Muscle of arm (tissue), 12 donors: Measurements from ENCODE around the gene CSRNP3. TPM values are rescaled to one million over a fixed set of nuclear protein-coding genes. Genes with fewer than 3 reads are reported as not detected.
A peak's percentile ranks its signal among the peaks of the same experiment; 100 is the strongest.
"Not testable (repeated sequence)": the region's sequence is repeated elsewhere in the genome, so short reads cannot be mapped to it uniquely, and the experiment has no call there.

Experiments used
- DNase-seq: peaks from one replicate; pipeline ENCODE4 v3.0.0-alpha.2; 2013
- polyA plus RNA-seq, 12 donors: library from polyadenylated mRNA; unstranded; fragments of 120-200 nt; gene quantifications; one replicate each; pipeline ENCODE4 v1.2.1, GENCODE V29; 2013; ENCODE audit not compliant: insufficient read length in 12 of 12

The CSRNP3 gene
- polyA plus RNA-seq, 12 donors: 7.7 to 17.3 (median 12.2) TPM; not detected in 1

DNA sequence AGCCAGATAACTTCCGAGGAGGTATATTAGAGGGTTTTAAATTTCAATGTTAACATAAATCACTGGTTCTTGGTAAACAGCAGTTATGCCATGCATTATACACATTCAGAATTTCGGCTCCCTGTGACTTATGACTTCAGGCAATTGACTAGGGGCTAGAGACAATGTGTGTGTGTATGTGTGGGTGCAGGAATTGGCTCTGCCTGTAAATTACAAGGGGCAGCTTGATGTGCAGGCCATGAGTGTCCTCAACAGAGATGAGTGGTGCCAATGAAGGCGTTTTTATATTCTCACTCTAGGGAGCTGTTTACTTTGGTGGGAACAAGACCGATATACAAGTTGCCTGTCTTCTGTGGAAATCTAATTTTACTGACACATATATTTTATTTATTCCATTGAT, 161.6 kb downstream of the CSRNP3 start:
- DNase-seq: no peak

DNA sequence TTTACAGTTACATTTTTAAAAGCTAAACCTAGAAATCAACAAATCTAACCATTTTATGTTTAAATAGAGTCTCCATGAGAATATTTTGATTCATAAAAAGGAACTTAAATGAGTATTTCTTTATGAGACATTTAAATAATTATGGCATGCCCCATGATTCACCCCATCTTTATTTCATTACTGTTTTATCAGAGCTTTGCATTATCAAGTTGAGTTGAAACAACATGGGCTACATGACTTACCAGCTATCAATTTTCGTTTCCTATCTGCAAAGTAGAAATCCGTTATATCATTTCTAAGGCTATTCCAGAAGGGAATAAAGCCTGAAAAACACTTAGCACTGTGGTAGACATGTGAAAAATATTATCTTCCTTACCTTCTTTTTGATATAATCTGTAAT, 163.1 kb downstream of the CSRNP3 start:
- DNase-seq: no peak

DNA sequence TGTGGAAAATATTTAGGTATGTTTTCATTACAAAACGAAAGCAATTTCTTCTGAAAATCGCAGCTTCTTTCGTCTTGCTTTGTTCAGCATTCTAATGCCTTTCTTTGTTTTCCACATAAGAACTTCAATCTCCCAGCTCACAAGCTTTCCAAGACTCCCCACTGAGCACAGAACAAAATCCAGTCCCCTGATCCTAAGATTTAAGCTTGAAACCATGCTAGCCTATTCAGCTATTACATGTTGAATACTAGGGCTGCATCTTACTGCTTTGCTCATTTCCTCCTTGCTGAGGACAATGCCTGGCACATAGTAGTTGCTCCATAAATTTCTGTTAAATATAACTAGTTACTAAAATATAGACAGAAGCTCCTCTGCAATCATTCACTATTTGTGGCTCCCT, 163.9 kb downstream of the CSRNP3 start:
- DNase-seq: no peak

DNA sequence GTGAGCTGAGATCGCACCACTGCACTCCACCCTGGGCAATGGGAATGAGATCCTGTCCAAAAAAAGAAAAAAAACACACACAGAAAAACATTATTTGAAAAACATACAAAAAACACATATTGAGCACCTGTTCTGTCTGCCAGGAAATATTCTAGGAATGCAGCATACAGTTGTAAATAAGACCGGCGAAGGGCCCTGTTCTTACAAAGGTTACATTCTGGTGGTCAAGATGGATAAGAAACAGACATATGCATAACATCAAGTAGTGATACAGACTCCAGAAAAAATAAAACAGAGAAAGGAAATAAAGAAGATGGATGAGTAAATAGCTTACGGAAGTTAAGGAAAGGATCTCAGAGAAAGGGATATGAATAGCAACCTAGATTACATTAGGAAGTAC, 164.8 kb downstream of the CSRNP3 start:
- no peak for DNase-seq

DNA sequence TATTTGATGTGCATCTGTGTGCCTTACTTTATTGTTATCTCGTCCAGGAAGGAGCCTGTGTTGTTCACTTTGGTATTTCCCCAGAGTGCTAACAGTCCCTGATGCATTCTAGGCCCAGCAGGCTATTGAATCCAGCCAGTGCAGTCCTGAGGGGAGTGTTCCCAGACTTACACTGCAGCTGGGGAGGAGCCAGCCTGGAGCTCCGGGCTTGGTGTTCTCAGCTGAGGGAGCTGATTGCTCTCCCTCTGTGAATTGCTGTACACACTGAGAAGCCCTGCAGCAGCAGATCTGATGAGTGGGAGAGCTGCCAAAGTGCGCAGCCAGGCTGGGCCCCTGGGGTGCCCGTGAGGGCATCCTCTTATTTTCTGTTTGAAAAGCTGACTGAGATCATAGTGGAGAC, 165.4 kb downstream of the CSRNP3 start:
- no peak for DNase-seq

DNA sequence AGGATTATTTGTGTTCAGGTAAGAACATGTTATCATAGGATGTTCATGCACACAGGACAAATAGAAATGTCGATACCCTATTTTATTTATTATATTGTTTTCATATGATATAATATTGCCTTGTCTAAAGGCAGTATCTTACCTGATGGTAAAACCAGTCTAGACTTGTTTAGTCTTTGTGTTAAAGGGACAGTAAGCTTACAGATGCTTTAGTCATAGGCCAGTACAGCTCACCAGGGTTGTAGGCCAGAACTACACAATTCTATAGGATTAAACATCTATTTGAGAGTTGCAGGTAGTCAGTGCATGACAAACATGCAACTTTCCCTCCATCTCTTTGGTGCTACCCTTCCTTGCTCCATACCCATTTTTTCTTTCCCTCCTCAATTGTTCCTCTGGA, 166.0 kb downstream of the CSRNP3 start:
- no peak for DNase-seq

DNA sequence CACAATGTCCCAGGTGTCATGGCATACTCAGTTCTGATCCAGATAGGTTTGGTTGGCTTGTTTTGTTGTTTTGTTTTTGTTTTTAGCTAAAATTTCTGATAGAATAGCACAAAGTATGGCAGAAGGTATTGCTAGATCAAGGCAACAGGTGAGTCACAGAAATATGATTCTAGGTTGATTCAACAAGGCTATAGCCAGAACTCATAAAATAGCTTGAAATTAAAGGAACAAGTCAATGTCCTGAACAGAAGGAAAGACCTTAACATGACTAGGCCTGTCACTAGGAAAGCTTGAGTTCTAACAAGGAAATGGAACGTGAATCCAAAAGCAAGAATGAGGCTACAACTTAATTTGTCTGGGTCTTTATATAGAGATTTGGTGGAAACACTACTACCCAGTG, 167.5 kb downstream of the CSRNP3 start:
- DNase-seq: no peak

DNA sequence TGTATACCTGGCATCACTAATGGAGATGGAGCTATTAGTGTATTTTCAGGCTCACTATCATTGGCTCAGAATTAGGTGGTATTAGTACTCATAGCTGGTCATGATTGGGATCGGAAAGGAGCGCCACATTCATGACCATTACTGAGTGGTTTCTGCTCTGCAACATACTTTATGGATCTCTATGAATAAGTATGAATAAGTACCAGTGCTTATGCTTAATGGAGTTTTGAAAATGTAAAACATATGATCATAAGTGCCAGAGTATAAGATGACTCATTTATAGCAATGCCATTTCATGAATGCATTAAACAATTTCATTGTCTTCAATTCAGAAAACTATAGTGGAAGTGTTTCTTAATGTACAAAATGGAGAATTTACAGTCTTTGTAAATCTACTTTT, 167.9 kb downstream of the CSRNP3 start:
- no peak for DNase-seq

DNA sequence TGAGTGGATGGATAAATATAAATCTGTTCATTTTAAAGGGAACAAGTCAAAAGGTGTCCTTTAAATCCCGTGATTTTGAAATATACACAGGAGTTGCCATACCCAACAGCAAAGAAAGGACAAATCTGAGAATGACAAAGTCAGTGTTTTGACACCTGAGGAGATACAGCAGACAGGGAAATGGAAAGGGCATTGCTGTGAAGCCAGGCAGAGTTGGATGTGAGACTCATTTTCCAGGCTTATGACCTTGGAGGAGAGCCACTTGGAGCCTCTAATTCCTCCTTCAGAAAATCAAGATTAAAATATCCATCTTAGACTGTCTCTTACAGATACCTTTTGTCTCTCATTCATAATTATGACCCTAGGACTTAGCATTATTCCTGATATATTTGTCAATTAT, 170.0 kb downstream of the CSRNP3 start:
- DNase-seq: no peak

DNA sequence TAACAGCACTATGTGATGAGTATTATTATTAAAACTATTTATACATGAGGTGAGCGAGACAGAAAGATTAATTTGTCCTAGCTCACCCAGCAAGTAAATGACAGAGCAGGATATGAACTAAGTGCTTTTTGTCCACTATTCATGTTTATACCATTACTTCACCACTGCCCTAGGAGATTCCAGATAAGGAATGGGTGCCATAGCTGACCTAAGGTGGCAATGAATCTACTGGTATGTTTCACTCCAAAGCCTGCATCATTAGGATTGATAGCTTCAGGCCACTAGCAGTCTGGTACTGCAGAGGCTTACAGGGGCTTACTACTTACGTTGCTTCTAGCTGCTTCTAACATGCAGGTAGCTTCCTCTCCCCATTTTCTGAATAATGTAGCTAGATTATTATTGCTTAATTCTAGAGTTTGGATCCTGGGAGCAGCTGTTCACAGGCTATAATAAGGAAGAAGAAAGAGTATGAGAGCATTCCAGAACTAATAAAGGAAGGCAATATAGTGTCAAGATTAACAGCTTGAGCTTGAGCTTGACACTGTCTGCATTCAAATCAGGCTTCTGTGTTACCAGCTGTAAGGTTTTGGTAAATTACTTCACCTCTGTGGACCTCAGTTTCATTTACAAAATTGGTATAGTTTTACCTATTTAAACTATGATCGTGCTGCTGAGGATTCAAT, 170.9 kb downstream of the CSRNP3 start:
- no peak for DNase-seq

DNA sequence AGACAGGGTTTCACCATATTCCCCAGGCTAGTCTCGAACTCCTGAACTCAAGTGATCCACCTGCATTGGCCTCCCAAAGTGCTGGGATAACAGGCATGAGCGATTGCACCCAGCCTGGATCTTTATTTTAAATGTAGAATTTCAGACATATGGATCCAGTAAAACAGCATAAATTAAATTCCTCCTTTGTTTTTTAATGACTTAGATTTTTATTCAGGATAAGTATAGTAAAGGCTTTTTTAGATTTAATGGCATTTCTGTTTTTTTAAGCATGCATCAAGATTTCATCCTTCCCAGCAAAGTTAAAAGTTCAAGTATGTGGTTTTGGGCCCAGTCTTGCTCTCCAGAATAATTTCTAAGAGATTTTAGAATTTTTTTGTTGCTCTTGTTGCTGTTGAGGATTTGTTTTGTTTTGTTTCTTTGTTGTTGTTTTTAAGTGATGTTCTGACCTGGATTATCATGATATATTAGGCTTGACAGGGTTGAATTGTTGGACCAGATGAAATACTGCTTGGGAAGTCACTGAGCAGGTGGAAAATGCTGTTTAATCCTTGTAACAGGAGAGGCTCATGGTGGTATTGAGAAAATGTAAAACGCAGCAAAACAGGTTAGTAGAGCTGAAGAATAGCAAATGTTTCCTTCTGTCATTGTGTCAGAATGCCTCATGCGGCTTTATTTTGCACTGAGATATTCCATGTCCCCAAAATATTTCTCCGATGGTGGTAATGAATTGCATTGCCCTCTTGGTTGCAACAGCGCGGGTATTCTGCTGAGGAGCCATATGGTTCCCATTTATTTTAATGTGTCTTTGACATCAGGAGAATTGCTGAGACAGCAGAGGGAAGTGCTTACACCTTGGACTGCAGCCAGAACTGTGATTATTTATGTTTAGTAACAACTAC, 176.7 kb downstream of the CSRNP3 start:
- DNase-seq: peak; percentile 44

DNA sequence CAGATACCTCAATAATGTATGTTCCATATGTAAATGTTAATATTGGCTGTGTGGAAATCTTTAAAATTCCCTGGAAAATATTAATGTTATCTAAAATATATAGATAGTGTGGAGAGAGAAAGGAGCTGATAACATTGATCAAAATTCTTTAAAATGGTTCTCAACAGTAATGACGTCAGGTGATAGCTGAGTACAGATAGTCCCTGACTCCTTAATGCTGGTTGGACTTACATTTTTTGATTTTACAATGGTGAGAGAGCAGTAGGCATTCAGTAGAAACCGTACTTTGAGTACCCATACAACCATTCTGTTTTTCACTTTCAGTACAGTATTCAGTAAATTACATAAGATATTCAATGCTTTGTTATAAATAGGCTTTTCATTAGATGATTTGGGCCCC, 177.9 kb downstream of the CSRNP3 start:
- DNase-seq: no peak

DNA sequence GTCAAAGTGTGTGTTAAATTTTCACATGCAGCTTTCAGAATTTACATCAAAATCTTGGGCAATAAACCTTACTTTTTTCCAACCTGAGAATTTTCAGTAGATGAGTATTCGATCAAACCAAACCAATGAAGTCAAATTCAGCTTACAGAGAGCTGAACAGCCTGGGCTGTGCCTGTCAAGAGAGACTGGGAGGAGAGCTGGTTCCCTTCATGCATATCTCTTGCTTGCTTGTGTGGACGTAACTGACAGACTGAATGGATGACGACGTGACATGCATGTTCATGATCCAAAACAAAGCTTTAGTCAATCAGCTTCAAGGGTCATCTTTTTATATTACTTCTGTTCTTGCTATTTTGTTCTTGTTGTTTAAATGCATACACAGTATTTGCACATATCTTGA, 179.3 kb downstream of the CSRNP3 start:
- no peak for DNase-seq

DNA sequence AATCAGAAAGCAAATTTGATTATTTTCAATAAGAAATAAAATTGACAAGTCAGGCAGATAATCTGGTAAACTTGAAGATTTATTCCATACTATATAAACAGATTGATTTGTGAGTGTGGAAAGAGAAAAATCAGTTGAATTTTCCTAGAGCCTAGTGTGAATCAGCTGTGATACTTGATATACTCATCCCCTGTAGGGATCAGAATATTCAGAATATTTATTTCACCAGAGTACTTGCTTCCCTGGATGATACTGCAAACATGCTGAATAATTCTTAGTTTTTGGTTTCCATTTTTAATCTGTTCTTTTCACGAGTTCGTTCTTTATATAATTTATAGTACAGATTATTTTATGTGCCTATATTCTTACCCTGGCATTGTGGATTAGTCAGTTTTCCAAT, 181.7 kb downstream of the CSRNP3 start:
- DNase-seq: no peak

DNA sequence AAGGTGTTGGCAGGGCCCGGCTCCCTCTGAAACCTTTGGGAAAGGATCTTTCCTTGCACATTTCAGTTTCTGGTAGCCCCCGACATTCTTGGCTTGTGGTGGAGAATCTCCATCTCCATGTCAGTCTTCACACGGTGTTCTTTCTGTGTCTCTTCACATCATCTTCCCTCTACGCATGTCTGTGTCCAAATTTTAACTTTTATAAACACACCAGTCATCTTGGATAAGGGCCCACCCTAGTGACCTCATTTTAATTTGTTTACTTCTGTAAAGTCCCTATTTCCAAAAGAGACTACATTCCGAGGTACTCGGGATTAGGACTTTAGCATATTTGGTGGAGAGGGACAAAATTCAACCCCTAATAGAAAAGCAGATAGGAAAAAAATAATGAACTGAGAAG, 186.2 kb downstream of the CSRNP3 start:
- DNase-seq: peak; percentile 10

DNA sequence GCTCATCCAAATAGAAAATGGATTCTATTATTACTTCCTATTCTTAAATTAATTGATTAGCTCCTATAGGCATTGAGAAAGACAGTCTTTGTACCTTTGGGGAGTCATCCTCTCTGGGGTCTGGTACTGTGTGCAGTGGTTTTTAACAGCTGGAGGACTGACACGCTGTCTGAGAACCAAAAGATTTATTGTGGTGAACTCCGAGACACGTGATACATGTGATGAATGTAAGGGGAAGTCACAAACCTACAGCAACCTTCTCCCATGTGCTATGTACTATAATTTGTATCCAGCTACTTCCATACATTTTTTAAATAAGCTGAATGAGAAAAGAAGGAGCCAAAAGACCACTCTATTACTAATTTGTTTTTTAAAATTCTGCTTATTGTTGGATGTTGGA, 190.9 kb downstream of the CSRNP3 start:
- no peak for DNase-seq

DNA sequence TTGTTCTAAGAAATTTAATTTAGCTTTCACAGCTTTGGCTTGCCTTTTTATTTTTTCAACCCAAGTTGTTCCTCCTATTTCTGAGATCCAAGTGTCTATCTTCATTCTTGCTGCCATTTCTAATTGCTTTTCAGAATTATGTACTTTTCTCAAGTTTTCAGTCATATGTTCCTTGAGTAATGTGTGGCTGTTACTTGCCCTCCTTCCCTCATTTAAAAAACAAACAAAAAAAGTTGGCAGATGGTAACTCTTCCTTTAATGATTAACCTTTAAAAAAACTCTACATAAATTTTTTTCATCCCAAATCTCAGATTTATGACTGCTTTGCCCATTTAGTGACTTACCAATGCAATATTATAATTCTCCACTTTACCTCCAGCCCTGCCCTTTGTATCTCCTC, 193.2 kb downstream of the CSRNP3 start:
- no peak for DNase-seq

DNA sequence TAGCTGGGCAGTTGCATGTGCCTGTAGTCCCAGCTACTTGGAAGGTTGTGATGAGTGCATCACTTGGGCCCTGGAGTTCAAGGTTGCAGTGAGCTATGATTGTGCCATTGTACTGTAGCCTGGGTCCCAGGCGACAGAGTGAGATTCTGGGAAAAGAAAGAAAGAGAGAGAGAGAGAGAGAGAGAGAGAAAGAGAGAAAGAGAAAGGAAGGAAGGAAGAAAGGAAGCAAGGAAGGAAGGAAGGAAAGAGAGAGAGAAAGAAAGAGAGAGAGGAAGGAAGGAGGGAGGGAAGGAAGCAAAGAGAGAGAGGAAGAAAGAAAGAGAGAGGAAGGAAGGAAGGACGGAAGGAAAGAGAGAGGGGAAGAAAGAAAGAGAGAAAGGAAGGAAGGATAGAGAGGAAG, 196.1 kb downstream of the CSRNP3 start:
- no peak for DNase-seq

DNA sequence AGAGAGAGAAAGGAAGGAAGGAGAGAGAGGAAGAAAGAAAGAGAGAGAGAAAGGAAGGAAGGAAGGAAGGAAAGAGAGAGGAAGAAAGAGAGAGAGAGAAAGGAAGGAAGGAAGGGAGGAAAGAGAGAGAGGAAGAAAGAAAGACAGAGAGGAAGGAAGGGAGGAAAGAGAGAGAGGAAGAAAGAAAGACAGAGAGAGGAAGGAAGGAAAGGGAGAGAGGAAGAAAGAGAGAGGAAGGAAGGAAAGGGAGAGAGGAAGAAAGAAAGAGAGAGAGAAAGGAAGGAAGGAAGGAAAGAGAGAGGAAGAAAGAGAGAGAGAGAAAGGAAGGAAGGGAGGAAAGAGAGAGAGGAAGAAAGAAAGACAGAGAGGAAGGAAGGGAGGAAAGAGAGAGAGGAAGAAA, 196.6 kb downstream of the CSRNP3 start:
- DNase-seq: not testable (repeated sequence)

DNA sequence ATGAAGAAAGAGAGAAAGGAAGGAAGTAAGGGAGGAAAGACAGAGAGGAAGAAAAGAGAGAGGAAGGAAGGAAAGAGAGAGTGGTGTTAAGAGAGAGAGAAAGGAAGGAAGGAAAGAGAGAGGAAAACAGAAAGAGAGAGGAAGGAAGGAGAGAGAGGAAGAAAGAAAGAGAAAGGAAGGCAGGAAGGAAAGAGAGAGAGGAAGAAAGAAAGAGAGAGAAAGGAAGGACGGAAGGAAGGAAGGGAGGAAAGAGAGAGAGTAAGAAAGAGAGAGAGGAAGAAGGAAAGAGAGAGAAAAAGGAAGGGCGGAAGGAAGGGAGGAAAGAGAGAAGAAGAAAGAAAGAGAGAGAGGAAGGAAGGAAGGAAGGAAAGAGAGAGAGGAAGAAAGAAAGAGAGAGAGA, 197.1 kb downstream of the CSRNP3 start:
- DNase-seq: no peak

DNA sequence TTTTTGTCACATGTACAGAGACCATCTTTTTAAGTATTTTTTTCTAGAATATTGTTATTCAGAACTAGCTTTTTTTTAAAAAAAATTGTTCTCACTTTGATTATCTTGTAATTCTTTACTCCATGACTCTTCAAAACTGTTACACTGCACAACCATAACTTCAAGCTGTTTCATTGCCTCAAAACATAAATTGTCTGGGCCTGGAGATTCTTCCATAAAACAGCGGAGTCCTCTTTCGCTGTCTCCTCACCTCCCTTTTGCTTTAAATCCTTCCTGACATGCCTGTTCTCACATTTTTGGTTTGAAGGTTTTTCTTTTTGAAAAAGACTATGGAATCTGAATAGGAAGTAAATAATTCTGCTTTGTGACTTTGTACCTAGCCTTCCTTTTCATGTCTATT, 197.9 kb downstream of the CSRNP3 start:
- DNase-seq: no peak

DNA sequence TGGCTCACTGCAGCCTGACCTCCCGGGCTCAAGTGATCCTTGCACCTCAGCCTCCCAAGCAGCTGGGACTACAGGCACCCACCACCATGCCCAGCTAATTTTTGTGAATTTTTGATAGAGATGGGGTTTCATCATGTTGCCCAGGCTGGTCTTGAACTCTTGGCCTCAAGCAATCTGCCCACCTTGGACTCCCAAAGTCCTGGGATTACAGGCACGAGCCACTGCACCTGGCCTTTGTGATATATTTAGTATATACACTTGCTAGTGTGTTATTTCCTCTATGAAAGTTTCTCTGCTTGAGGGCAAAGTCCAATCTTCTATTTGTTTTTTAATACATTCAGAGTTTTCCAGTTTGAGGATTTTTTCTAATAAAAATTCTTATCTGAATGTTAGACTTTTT, 205.3 kb downstream of the CSRNP3 start:
- no peak for DNase-seq

DNA sequence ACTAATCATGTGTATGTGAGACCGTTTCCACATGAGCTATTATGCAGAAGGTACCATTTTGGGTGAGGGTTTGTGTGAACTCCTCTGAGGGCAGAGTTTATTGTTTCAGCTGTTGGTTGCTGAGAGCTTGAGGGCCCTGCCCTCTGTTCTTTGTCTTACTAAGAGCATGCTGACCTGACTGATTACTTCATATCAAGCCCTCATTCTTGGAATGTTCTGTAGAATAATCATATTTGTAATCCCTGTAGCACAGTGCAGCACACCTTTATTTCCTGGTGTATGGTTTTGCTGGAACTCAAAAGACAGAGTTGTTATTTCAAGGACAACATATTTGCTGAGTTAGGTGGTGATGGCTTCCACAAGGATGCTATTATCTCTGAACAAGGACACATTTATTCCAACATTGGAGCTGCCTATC, 206.1 kb downstream of the CSRNP3 start:
- no peak for DNase-seq

DNA sequence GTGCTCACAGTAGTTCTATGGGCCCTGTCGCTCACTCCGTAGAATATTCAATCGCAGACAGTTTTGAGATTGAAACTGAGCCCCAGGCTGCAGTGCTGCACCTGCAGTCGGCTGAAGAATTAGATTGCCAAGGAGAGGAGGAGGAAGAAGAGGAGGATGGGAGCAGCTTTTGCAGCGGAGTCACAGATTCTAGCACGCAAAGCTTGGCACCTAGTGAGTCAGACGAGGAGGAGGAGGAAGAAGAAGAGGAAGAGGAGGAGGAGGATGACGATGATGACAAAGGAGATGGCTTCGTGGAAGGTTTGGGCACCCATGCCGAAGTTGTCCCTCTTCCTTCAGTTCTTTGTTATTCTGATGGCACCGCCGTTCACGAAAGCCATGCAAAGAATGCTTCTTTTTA, 209.4 kb downstream of the CSRNP3 start:
- DNase-seq: no peak
